Cardiac septum (tissue), 1 donor: ENCODE results near the gene CEACAM1. TPM values are rescaled to one million over a fixed set of nuclear protein-coding genes. Genes with fewer than 3 reads are reported as not detected.
A peak's percentile ranks its signal among the peaks of the same experiment; 100 is the strongest.
"Not testable (repeated sequence)": the region's sequence is repeated elsewhere in the genome, so short reads cannot be mapped to it uniquely, and the experiment has no call there.

Experiments used
- DNase-seq: peaks from one replicate; pipeline ENCODE4 v3.0.0-alpha.2; 2020; ENCODE audit warnings: low spot score
- intact Hi-C: fragments of 100-400 bp; cut with DNase I; formaldehyde crosslinking; loops from one replicate; pipeline ENCODE4 v1.14.0; 2022
- long read RNA-seq: library from polyadenylated mRNA; unstranded; transcript quantifications from one replicate; pipeline ENCODE4 v2.0.0, GENCODE V29; 2021
- total RNA-seq: library from RNA; stranded (reverse); fragmentation: NEBNext Ultra II Directional; extraction: Animal tissue kit (Norgen Biotek cat#: 25700); gene quantifications from one replicate; pipeline ENCODE4 v1.2.1, GENCODE V29; 2021
- donor health status: DM: no; HTN: no; CAD: no.

The CEACAM1 gene
- 2.8 TPM for total RNA-seq
- long read RNA-seq, partial matches to known transcripts = 1 of 5 reads
- long read RNA-seq, other reads (novel, unspliced or antisense) = 2 of 5 reads

GRCh38 chr19:42528354-42529247 lies at the start of gene CEACAM1:
Gene CEACAM1 (minus strand): TSS chr19:42528481. CDS start chr19:42528374, 107 bp downstream.
- intact Hi-C loops = loop anchor here (2.0 kb wide), 1 partner anchor 78 kb away; no protein-coding TSS in a partner anchor
- DNase-seq = peak; percentile 87

DNA sequence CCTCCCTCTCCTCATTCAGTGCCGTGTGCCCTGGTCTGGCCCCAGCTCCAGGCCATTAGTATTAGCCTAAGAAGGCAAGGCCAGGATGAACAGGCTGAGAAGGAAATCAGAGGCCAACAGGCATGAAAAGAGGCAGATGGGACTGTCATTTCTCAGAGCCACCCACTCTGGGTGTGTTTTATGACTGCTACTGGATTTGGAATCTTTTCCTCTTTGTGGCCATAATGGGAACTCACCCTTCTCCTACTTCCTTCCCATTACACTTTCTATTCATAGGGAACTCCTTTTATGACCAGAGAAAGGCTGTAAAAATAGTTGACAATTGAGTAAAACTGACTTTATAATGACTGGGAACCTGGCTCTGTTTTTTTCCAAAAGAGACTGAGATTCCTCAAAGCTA lies 48.7 kb upstream of the CEACAM1 start:
- intact Hi-C loops = no loop called here
- no peak for DNase-seq

DNA sequence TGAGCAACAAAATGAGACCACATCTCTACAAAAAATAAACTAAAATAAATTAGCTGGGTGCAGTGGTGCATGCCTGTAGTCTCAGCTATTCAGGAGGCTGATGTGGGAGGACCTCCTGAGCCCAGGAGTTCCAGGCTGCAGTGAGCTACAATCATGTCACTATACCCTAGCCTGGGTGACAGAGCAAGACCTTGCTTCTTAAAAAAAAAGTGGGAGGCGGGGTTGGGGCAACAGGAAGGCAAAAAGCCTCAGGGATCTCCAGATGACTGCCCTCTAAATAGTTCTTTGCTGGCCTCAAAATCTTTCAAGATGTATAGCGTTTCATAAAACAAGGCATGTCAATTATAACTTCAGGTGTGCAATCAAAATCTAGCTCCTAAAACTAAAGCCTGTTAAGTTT lies 48.0 kb upstream of the CEACAM1 start:
- intact Hi-C loops = no loop called here
- DNase-seq = no peak

GRCh38 chr19:42573642-42574041 lies 45.4 kb upstream of the CEACAM1 start:
- intact Hi-C loops = no loop called here
- DNase-seq = no peak

DNA sequence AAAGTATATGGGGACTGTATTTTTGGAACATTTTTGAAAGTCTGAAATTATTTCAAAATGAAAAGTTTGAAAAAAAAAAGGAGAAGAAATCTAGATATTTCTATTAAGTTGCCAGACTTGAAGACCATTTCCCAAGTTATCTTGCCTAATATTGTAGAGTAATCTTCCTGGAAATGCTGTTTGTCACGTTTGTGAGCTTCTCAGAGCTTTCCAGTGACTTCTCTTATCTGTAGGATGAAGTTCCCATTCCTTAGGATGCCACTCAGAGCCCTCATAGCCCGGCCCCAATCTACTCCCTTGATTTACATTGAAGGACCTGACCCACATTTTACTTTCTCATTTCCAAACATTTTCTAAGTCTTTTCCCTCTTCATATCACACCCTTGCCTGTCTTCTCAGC lies 42.8 kb upstream of the CEACAM1 start:
- intact Hi-C loops = no loop called here

DNA sequence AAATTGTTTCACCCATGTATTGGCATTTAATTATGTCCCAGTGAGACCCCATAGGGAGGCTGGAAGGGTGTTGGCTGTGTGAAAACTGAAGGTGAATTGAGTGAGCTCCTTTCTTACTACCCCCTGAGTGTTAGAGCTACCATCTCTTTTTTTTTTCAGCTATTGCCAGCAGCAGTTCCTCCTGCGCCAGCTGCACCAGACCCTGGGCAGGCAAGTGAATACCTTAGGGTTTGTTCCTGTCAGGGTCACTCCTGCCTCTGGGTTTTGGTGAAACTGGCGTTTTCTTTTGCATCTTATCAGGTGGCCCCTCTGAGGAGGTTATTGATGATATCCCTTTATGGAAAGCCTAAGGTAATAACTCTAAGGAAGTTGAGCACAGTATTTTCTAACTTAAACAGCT lies 40.9 kb upstream of the CEACAM1 start:
- DNase-seq = no peak
- intact Hi-C loops = no loop called here

More for the DNA sequence above, 42.8 kb upstream of the CEACAM1 start:
- no peak for DNase-seq

DNA sequence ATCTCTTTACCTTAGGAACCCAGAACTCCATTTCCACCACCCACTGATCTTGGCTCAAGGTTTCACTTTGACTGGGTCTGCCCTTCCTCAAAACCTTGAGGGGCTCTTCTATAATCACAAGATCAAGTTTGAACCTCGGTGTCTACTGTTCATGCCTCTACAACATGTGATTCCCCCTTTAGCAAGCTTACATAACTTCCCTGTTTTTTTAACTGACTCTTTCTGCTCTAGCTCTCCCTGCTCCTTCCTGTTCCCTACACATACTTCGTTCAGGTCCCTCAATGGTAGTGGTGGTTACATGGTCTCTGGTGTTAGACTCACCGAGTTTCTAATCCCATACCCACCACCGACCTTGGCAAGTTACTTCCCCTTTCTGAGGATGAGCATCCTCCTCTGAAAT lies 39.7 kb upstream of the CEACAM1 start:
- no peak for DNase-seq
- intact Hi-C loops = no loop called here

- intact Hi-C loops = no loop called here
- no peak for DNase-seq
These were observed 39.3 kb upstream of the CEACAM1 start for GRCh38 chr19:42567567-42567966.

DNA sequence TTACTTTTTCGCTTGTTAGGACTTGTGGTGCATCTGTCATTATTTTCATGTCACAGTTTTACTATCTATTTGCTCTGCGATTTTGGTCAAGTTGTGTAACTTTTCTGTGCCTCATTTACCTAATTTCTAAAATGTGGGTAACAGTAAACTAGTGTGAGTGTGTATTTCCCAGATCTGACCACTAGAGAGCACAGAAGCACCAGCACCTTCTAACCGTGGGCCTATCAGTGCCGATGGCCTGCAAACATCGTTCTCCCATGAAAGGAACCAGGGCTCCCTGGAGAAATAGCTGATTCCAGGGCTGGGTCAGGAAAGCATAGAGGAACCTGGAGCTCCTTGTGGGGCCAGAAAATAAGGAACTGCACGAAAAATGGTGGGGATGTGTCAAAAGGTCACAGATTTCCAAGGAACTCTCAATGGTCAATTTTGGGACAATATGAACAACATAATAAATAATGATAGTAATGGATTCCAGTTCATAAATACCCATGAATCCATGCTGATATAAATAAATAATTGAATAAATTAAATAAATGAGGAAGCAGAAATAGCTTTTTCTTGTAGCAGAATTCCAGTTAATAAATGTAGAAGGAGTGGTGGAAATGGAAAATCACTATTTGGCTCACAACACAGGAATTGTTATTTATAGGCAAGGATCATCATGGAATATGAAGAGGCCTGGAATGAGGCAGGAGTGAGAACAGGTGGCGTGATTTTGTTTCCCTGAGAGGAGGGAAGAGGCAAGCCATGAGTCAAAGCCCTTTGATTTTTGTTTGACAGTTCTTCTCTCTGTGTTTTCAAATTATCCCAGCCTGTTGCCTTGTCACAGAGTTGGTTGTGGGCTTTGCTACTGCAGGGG lies 35.3 kb upstream of the CEACAM1 start:
- no peak for DNase-seq
- intact Hi-C loops = no loop called here

DNA sequence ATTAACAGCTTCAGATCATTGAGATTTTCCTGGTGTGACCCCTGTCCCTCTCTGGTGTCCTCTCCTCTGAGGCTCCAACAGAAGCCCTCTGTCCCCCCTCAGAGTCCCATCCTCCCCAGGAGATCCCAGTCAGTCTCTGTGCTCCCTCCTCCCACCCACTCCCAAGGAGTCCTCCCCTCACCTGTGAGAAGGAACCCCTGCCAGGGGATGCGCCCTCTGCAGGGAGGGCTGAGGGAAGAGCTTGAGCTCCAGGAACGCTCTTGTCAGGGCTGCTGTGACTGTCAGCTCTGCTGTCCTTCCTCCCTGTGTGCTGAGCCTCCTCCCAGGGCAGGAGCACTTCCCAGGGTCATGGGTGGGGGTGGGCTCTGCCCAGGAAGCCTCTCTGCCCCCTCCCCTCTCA lies 33.2 kb upstream of the CEACAM1 start:
- intact Hi-C loops = no loop called here
- DNase-seq = no peak

GRCh38 chr19:42560731-42561130 lies 32.5 kb upstream of the CEACAM1 start:
- intact Hi-C loops = no loop called here
- DNase-seq = no peak

- intact Hi-C loops = no loop called here
- no peak for DNase-seq
These were observed 30.3 kb upstream of the CEACAM1 start for GRCh38 chr19:42558450-42559150.

- DNase-seq, intact Hi-C loops: not testable (repeated sequence)
These were observed 29.1 kb upstream of the CEACAM1 start for GRCh38 chr19:42557386-42557871.

GRCh38 chr19:42555801-42556200 lies 27.5 kb upstream of the CEACAM1 start:
- no peak for DNase-seq

DNA sequence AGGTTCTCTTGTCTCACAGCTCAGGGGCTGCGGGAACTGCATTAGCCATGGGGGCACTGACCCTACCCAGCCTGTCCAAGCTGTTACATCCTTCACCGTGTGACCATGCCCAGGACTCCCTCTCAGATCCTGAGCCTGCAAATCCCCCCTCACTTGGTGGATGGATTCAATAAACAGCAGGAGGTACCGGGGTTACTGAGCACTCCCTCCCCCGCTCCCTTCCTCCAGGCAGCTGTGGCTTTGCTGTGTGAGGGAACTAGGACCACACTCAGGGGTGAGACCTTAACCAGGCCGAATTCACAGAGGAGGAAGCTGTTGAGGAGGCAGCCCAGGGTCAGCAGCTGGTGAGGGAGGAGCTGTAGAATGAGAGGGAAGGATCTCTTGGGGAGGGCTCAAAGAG lies 27.0 kb upstream of the CEACAM1 start:
- intact Hi-C loops = no loop called here
- DNase-seq = peak; percentile 78

More at GRCh38 chr19:42555801-42556200, 27.5 kb upstream of the CEACAM1 start:
- intact Hi-C loops = no loop called here

DNA sequence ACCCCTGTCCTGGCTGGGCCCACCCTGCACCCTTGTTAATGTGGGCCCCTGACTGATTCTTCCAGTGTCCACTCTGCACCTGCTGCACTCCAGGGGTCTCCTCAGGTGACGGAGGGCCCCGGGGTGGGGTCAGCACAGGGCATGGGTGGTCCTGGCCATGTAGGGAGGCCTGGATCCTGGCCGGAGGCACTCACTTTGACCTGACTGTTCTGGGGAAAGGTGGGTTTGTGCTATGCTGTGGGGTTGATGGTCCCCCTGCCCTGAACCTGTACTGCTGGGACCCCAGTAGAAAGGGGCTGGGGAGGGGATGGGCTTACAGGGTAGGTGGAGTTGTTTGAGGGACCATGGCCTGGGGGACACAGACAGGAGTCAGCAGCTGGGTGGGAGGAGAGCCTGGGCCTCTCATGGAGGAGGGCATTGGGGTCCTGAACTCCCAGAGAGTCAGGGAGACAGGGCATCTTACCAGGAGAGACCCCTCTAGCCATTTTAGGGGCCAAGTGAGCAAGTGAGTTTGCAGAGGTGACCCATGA lies 25.8 kb upstream of the CEACAM1 start:
- DNase-seq = no peak
- intact Hi-C loops = no loop called here

- intact Hi-C loops = no loop called here
- DNase-seq = peak; percentile 76
These were observed 25.2 kb upstream of the CEACAM1 start for GRCh38 chr19:42553292-42554045.
